GM12801 (cell line): Measurements from ENCODE around the gene TBC1D8.

Source experiments
- CTCF ChIP-seq: IDR thresholded peaks from one replicate; pipeline ENCODE4 v1.5.1; 2011; ENCODE audit warnings: control low read depth; ENCODE audit not compliant: insufficient read length; ENCODE audit errors: extremely low read depth

Gene TBC1D8

GRCh38 chr2:101083613-101084012, 67.6 kb downstream of the TBC1D8 start:
- TF ChIP-seq CTCF = no peak

- no peak for TF ChIP-seq CTCF
Observed at GRCh38 chr2:101082998-101083397, 68.2 kb downstream of the TBC1D8 start.

- no peak for TF ChIP-seq CTCF
Observed at GRCh38 chr2:101081375-101081907, 69.7 kb downstream of the TBC1D8 start.

GRCh38 chr2:101080211-101081068, 70.7 kb downstream of the TBC1D8 start:
- no peak for TF ChIP-seq CTCF

GRCh38 chr2:101076581-101076980, 74.6 kb downstream of the TBC1D8 start:
- no peak for TF ChIP-seq CTCF

- no peak for TF ChIP-seq CTCF
Observed at GRCh38 chr2:101064868-101065549, 86.2 kb downstream of the TBC1D8 start.

- no peak for TF ChIP-seq CTCF
Observed at GRCh38 chr2:101064505-101064867, 86.7 kb downstream of the TBC1D8 start.
